ENCODE data around the gene TRABD2A. TPM values are rescaled to one million over a fixed set of nuclear protein-coding genes. Genes with fewer than 3 reads are reported as not detected.
"Not testable (repeated sequence)": the region's sequence is repeated elsewhere in the genome, so short reads cannot be mapped to it uniquely, and the experiment has no call there.

The TRABD2A gene
- total and polyA plus RNA-seq, 2 donors from 2014 or later, result 2.1 to 3.4 TPM

GRCh38 chr2:84776011-84776410 lies 104.9 kb downstream of the TRABD2A start:
- DNase-seq, result no peak

DNA sequence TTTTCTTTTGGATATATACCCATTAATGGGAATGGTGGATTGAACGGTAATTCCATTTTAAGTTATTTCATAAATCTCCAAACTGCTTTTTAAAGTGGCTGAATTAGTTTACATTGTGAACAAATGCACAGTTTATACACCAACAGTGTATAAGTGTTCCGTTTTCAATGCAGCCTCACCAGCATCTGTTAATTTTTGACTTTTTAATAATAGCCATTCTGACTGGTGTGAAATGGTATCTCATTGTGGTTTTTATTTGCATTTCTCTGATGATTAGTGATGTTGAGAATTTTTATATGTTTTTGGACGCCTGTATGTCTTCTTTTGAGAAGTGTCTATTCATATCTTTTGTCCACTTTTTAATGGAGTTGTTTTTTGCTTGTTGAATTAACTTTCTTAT lies 107.3 kb downstream of the TRABD2A start:
- FAIRE-seq; DNase-seq; intact Hi-C loops (cut with DNase I): not testable (repeated sequence)

More at GRCh38 chr2:84776011-84776410, 104.9 kb downstream of the TRABD2A start:
- Histone ChIP-seq H3K27me3 (ENCODE audit: control insufficient read depth, insufficient read depth, low read length) (no peaks in the 10 kb centered on the region), H3K27ac (ENCODE audit: low read depth in 2 of 2, low read length in 2 of 2) (no peak overlapping the region), H3K9ac (ENCODE audit: low read length in 3 of 3) (no peak overlapping the region), H3K4me1 (ENCODE audit: control insufficient read depth in 2 of 3, insufficient read depth in 2 of 3, low read depth in 1 of 3, low read length in 3 of 3) (no peaks in the 10 kb centered on the region), H3K36me3 (ENCODE audit: control insufficient read depth in 2 of 3, insufficient read depth in 3 of 3, low read length in 3 of 3) (no peaks in the 10 kb centered on the region), H3K4me3 (ENCODE audit: low read length in 3 of 3) (no peak overlapping the region), H3K9me3 (ENCODE audit: control insufficient read depth in 2 of 3, insufficient read depth in 1 of 3, low read length in 3 of 3) (peaks cover 0 to 14% (median 0%) of the 10 kb centered on the region in 3 donors)
- TF ChIP-seq, protein P1, sequence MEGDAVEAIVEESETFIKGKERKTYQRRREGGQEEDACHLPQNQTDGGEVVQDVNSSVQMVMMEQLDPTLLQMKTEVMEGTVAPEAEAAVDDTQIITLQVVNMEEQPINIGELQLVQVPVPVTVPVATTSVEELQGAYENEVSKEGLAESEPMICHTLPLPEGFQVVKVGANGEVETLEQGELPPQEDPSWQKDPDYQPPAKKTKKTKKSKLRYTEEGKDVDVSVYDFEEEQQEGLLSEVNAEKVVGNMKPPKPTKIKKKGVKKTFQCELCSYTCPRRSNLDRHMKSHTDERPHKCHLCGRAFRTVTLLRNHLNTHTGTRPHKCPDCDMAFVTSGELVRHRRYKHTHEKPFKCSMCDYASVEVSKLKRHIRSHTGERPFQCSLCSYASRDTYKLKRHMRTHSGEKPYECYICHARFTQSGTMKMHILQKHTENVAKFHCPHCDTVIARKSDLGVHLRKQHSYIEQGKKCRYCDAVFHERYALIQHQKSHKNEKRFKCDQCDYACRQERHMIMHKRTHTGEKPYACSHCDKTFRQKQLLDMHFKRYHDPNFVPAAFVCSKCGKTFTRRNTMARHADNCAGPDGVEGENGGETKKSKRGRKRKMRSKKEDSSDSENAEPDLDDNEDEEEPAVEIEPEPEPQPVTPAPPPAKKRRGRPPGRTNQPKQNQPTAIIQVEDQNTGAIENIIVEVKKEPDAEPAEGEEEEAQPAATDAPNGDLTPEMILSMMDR (IDR thresholded peaks at IDR 0.05; ENCODE audit: borderline replicate concordance, extremely low read depth, insufficient read depth), result no peak
- intact Hi-C loops (cut with DNase I), result no loop called here
- no peak for FAIRE-seq

More for the DNA sequence above, 107.3 kb downstream of the TRABD2A start:
- not testable (repeated sequence) for H3K27ac ChIP-seq (ENCODE audit: low read depth in 2 of 2, low read length in 2 of 2); H3K36me3 ChIP-seq (ENCODE audit: control insufficient read depth in 2 of 3, insufficient read depth in 3 of 3, low read length in 3 of 3); H3K9ac ChIP-seq (ENCODE audit: low read length in 3 of 3); H3K4me1 ChIP-seq (ENCODE audit: control insufficient read depth in 2 of 3, insufficient read depth in 2 of 3, low read depth in 1 of 3, low read length in 3 of 3); H3K27me3 ChIP-seq (ENCODE audit: control insufficient read depth, insufficient read depth, low read length); H3K4me3 ChIP-seq (ENCODE audit: low read length in 3 of 3)
- peaks cover 0 to 19% (median 0%) of the 10 kb centered on the region in 3 donors for H3K9me3 ChIP-seq (ENCODE audit: control insufficient read depth in 2 of 3, insufficient read depth in 1 of 3, low read length in 3 of 3)

Other genes with a start within 250 kb of the TRABD2A start
- 1,610 TPM for gene TMSB10, start 24.6 kb upstream of the TRABD2A start, total RNA-seq
- 2,277 TPM for gene TMSB10, start 24.6 kb upstream of the TRABD2A start, polyA plus RNA-seq (ENCODE audit: insufficient read depth, low read depth, low replicate concordance)
- gene KCMF1, start 90.1 kb upstream of the TRABD2A start, total RNA-seq, result 64.3 TPM
- 21.0 TPM for gene KCMF1, start 90.1 kb upstream of the TRABD2A start, polyA plus RNA-seq (ENCODE audit: insufficient read depth, low read depth, low replicate concordance)

All from kidney (tissue), 14 donors.